Neutrophil (primary cell): Measurements from ENCODE around the gene SELENOO.
A peak's percentile ranks its signal among the peaks of the same experiment; 100 is the strongest.

Source experiments
- H3K27ac ChIP-seq: fragments of 200-600 bp; sonication (generic); 2 replicates; pipeline ENCODE4 v1.5.1; 2016; ENCODE audit warnings: mild to moderate bottlenecking, moderate library complexity
- H3K27me3 ChIP-seq: fragments of 200-600 bp; sonication (generic); 2 replicates; pipeline ENCODE4 v1.6.0; 2016; ENCODE audit warnings: mild to moderate bottlenecking
- H3K36me3 ChIP-seq: fragments of 200-600 bp; sonication (generic); 2 replicates; pipeline ENCODE4 v1.5.1; 2017
- H3K4me1 ChIP-seq, 2 experiments: fragments of 200-600 bp in 1 of 2; sonication (generic) in 1 of 2; 1 replicate in 1 of 2; 2 replicates in 1 of 2; pipeline versions ENCODE4 v1.5.1 to v1.6.1; 2013 to 2016; ENCODE audit warnings: low read depth in 1 of 2, low read length in 1 of 2, mild to moderate bottlenecking in 1 of 2, moderate library complexity in 1 of 2; ENCODE audit not compliant: control insufficient read depth in 1 of 2, insufficient read depth in 1 of 2
- H3K4me3 ChIP-seq, 2 experiments: fragments of 200-600 bp in 1 of 2; sonication (generic) in 1 of 2; 1 replicate in 1 of 2; 2 replicates in 1 of 2; pipeline ENCODE4 v1.5.1; 2013 to 2016; ENCODE audit warnings: low read depth in 1 of 2, low read length in 1 of 2, mild to moderate bottlenecking in 1 of 2, moderate library complexity in 1 of 2
- H3K9me3 ChIP-seq: fragments of 200-600 bp; sonication (generic); 2 replicates; pipeline ENCODE4 v1.5.1; 2016
- TF ChIP-seq, protein P1 (sequence below): fragments of 200-600 bp; sonication (generic); IDR thresholded peaks from 2 replicates; pipeline ENCODE4 v1.5.1; 2016; ENCODE audit warnings: antibody characterized with exemption

SELENOO gene

DNA sequence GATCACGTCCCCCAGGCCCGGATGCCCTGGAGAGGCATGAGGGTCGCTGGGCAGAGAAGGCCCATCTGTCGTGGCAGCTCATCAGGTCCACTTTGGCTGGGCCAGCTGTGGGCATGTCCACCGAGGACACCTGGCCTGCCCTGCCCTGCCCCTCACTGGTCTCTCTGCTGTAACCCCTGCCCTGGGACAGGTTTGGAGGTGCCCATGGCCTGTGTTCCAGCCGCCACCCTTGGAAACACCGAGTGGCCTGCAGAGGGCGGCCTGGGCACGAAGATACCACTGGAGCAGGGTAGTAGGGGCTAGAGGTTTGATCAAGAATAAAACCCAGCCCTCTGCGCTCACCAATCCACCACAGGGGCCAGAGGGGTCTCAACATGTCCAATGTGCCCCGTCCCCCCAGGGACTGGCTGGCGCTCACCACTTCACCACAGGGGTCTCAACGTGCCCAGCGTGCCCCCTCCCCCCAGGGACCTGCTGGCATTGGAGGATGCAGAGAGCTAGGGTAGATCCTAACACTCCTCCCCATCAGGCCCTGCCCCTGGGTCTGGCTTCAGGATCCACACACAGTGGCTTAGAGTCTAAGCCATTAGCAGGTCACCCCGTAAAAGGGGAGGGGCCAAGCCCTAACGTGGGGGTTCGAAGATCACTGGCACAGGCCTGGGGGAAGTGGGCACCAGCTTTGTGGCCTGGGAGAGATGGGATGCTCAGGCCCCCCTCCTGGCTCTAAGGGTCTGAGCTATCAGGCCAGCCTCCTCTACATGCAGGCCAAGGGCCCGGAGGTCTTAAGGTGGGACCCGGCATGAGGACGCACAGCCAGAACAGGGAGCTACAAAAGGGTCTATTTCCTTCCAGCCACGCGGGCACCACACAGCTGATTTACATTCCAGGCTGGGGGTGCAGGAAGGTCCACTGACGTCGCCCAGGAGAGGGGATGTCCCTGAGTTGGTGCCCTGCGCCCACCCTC lies 51.6 kb downstream of the SELENOO start:
- Histone ChIP-seq H3K4me3 (no peak overlapping the region), H3K27me3 (no peaks in the 10 kb centered on the region), H3K4me1 (peaks cover 30 to 31% of the 10 kb centered on the region in 2 experiments), H3K27ac (peak overlapping the region; percentile 72), H3K9me3 (no peaks in the 10 kb centered on the region), H3K36me3 (peaks cover 28% of the 10 kb centered on the region)
- TF ChIP-seq, protein P1, sequence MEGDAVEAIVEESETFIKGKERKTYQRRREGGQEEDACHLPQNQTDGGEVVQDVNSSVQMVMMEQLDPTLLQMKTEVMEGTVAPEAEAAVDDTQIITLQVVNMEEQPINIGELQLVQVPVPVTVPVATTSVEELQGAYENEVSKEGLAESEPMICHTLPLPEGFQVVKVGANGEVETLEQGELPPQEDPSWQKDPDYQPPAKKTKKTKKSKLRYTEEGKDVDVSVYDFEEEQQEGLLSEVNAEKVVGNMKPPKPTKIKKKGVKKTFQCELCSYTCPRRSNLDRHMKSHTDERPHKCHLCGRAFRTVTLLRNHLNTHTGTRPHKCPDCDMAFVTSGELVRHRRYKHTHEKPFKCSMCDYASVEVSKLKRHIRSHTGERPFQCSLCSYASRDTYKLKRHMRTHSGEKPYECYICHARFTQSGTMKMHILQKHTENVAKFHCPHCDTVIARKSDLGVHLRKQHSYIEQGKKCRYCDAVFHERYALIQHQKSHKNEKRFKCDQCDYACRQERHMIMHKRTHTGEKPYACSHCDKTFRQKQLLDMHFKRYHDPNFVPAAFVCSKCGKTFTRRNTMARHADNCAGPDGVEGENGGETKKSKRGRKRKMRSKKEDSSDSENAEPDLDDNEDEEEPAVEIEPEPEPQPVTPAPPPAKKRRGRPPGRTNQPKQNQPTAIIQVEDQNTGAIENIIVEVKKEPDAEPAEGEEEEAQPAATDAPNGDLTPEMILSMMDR = peak; percentile 31

DNA sequence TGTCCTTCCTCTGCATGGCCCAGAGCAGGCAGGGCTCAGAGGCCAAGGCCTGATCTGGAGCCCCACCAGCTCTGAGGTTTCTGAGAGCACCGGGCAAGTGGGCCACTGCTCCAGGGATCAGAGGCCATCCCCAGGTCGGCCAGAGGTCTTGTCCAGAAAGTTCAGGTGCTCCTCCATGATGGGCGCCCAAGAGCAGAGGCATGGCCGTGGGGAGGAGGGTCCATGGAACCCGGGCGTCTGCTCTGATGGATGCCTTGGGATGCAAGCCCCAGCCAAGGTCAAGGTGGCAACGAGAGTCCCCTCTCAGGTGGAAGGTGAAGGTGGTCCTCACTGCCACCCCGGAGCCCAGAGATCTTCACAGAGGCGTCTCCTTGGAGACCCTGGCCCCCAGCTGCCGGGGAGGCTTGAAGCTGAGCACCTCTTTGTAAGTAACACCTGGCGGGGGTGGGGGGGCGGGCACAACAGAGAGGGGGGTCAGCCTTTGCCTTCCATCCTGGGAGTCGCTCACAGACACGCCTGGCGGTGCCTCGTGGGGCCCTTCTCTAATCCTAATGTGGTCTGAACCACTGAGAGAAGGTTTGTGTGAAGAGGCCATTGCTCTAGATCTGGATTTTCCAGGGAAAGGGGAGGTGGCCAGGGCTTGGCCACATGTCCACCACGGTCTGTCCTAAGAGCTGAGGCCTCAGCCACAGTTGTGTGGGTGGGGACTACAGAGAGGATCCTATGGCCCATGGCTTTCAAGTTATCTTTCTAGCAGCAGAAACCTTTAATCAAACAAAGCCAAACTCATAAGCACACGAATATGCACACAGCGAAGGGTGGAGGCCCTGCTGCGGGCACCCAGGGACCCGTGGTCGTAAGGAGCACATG lies 52.5 kb downstream of the SELENOO start:
- TF ChIP-seq, protein P1 = no peak
- Histone ChIP-seq H3K4me1 (peaks cover 23% of the 10 kb centered on the region in 2 experiments), H3K4me3 (no peak overlapping the region), H3K36me3 (peaks cover 19% of the 10 kb centered on the region), H3K27ac (no peak overlapping the region), H3K27me3 (peaks cover 4% of the 10 kb centered on the region), H3K9me3 (no peaks in the 10 kb centered on the region)

DNA sequence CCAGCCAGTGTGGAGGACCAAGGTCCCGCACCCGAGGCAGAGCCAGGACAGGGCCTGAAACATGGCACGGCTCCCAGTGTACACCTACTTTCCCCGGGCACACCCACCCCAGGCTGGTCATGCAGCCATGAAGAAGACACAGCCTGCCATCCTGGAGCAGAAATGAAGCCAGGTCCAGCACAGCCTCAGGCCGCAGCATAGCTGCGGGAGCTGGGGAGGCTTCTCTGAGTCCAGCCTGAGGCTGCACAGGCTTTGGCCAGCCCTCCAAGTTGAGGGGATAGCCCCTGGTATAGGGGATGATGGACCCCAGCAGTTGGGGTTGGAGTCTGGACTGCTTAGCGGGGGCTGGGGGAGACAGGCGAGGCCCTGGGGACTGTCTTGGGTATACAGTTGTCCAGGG lies 53.1 kb downstream of the SELENOO start:
- Histone ChIP-seq H3K4me1 (peaks cover 23% of the 10 kb centered on the region in 2 experiments), H3K9me3 (no peaks in the 10 kb centered on the region), H3K4me3 (no peak overlapping the region), H3K27ac (no peak overlapping the region), H3K36me3 (peaks cover 13% of the 10 kb centered on the region), H3K27me3 (peaks cover 10% of the 10 kb centered on the region)
- TF ChIP-seq, protein P1 = no peak

DNA sequence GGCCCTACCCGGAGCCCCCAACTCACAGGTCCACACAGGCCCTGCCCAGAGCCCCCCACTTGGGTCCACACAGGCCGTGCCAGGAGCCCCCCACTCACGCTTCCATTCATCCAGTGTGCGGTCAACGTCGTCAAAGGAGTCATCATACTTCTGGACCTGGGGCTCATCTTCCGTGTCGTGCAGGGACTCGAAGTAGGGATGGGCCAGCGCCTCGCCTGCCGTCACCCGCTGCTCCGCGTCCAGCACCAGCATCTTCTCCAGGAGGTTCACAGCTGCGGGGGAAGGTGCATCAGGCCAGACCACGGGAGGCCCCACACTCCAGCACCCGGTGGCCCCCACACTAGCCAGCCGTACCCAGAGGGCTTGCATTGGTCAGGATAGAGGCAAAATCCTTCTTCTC lies 54.3 kb downstream of the SELENOO start:
- peaks cover 16% of the 10 kb centered on the region in 2 experiments for H3K4me1 ChIP-seq
- TF ChIP-seq, protein P1 = no peak
- H3K36me3 ChIP-seq = peaks cover 2% of the 10 kb centered on the region
- no peak overlapping the region for H3K27ac ChIP-seq
- no peak overlapping the region for H3K4me3 ChIP-seq
- H3K27me3 ChIP-seq = peaks cover 22% of the 10 kb centered on the region
- H3K9me3 ChIP-seq = no peaks in the 10 kb centered on the region

DNA sequence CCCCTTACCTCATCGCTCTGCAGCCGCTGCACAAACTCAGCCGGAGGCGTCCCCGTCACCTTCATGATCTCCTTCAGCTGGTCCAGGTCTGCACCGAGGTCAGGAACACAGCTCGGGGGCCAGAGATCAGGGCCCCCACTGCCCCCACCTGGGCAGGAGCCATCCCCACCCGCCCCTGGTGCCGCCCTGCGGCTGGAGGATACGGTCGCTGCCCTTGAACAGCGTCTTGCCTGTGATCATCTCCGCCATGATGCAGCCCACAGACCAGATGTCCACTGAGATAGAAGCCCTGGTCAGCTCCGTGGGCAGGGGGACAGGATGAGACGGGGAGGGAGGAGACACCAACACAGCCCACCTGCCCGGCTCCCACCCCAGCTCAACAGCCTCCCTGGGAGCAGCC lies 54.8 kb downstream of the SELENOO start:
- Histone ChIP-seq H3K4me3 (no peak overlapping the region), H3K4me1 (peaks cover 11% of the 10 kb centered on the region in 2 experiments), H3K9me3 (no peaks in the 10 kb centered on the region), H3K36me3 (no peaks in the 10 kb centered on the region), H3K27ac (no peak overlapping the region), H3K27me3 (peaks cover 27% of the 10 kb centered on the region)
- TF ChIP-seq, protein P1 = no peak
